Suprapubic skin (tissue), 4 donors: ENCODE data around the gene OR2J3.

Source experiments
- POLR2A ChIP-seq, 2 donors: fragments of 450-650 bp; IDR thresholded peaks; one replicate each; pipeline ENCODE4 v1.6.1; 2017; ENCODE audit warnings: antibody characterized with exemption in 2 of 2, mild to moderate bottlenecking in 2 of 2, moderate library complexity in 2 of 2
- POLR2AphosphoS5 ChIP-seq, 3 donors: sonication (generic); formaldehyde crosslinking; IDR thresholded peaks; one replicate each; pipeline ENCODE4 v1.6.1; 2017; ENCODE audit warnings: antibody characterized with exemption in 3 of 3
- TF ChIP-seq, protein P1 (sequence below), 2 donors: fragments of 200-600 bp in 1 of 2; fragments of 450-650 bp in 1 of 2; sonication (generic) in 1 of 2; IDR thresholded peaks; one replicate each; pipeline ENCODE4 v1.5.1; 2016 to 2019; ENCODE audit warnings: antibody characterized with exemption in 2 of 2, mild to moderate bottlenecking in 1 of 2, moderate library complexity in 1 of 2

GRCh38 chr6:29071831-29072723 is 35.8 kb upstream of the OR2J3 start:
- TF ChIP-seq, protein P1, sequence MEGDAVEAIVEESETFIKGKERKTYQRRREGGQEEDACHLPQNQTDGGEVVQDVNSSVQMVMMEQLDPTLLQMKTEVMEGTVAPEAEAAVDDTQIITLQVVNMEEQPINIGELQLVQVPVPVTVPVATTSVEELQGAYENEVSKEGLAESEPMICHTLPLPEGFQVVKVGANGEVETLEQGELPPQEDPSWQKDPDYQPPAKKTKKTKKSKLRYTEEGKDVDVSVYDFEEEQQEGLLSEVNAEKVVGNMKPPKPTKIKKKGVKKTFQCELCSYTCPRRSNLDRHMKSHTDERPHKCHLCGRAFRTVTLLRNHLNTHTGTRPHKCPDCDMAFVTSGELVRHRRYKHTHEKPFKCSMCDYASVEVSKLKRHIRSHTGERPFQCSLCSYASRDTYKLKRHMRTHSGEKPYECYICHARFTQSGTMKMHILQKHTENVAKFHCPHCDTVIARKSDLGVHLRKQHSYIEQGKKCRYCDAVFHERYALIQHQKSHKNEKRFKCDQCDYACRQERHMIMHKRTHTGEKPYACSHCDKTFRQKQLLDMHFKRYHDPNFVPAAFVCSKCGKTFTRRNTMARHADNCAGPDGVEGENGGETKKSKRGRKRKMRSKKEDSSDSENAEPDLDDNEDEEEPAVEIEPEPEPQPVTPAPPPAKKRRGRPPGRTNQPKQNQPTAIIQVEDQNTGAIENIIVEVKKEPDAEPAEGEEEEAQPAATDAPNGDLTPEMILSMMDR (IDR thresholded peaks at IDR 0.05) = peak in 1 of 2 donors; percentile 27
- TF ChIP-seq POLR2A (IDR thresholded peaks at IDR 0.05) = no peak
- no peak for TF ChIP-seq POLR2AphosphoS5 (IDR thresholded peaks at IDR 0.05)
